WI38 (cell line): ENCODE data around the gene ZNF576.

Experiments used
- H3K4me3 ChIP-seq: 2 replicates; pipeline ENCODE4 v1.5.1; 2011; ENCODE audit warnings: low read depth, mild to moderate bottlenecking, control low read depth, low read length
- TF ChIP-seq, protein P1 (sequence below): IDR thresholded peaks from 2 replicates; pipeline ENCODE4 v1.5.1; 2012; ENCODE audit warnings: low read depth, mild to moderate bottlenecking, control low read depth, low read length

The ZNF576 gene

DNA sequence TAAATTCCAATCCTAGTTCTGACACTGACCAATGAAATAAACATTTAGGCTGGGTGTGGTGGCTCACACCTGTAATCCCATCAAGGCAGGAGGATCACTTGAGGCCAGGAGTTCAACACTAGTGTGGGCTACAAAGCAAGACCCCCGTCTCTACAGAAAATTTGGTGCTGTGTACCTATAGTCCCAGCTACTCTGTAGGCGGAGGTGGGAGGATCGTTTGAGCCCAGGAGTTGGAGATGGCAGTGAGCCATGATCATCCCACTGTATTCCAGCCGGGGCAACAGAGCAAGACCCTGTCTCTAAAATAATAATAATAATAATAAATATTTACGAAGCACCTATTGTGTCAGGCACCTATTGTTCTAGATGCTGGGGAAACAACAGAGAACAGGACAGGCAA lies 7.1 kb upstream of the ZNF576 start:
- no peak overlapping the region for H3K4me3 ChIP-seq
- TF ChIP-seq, protein P1, sequence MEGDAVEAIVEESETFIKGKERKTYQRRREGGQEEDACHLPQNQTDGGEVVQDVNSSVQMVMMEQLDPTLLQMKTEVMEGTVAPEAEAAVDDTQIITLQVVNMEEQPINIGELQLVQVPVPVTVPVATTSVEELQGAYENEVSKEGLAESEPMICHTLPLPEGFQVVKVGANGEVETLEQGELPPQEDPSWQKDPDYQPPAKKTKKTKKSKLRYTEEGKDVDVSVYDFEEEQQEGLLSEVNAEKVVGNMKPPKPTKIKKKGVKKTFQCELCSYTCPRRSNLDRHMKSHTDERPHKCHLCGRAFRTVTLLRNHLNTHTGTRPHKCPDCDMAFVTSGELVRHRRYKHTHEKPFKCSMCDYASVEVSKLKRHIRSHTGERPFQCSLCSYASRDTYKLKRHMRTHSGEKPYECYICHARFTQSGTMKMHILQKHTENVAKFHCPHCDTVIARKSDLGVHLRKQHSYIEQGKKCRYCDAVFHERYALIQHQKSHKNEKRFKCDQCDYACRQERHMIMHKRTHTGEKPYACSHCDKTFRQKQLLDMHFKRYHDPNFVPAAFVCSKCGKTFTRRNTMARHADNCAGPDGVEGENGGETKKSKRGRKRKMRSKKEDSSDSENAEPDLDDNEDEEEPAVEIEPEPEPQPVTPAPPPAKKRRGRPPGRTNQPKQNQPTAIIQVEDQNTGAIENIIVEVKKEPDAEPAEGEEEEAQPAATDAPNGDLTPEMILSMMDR: no peak

DNA sequence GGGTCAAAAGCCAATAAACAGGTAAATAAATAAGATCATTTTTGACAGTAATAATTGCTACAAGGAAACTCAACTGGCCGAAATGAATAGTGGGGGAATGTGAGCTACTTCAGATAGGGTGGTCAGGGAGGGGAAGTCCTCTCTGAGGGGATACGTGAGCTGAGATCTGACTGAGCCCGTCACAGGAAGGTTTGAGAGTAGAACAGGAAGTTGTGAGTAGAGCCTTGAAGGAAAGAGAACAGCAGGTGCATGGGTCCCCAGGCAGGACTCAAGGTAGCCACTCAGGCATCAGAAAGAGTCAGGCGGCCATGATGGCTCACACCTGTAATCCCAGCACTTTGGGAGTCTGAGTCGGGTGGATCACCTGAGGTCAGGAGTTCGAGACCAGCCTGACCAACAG lies 6.7 kb upstream of the ZNF576 start:
- TF ChIP-seq, protein P1: no peak
- H3K4me3 ChIP-seq: no peak overlapping the region

DNA sequence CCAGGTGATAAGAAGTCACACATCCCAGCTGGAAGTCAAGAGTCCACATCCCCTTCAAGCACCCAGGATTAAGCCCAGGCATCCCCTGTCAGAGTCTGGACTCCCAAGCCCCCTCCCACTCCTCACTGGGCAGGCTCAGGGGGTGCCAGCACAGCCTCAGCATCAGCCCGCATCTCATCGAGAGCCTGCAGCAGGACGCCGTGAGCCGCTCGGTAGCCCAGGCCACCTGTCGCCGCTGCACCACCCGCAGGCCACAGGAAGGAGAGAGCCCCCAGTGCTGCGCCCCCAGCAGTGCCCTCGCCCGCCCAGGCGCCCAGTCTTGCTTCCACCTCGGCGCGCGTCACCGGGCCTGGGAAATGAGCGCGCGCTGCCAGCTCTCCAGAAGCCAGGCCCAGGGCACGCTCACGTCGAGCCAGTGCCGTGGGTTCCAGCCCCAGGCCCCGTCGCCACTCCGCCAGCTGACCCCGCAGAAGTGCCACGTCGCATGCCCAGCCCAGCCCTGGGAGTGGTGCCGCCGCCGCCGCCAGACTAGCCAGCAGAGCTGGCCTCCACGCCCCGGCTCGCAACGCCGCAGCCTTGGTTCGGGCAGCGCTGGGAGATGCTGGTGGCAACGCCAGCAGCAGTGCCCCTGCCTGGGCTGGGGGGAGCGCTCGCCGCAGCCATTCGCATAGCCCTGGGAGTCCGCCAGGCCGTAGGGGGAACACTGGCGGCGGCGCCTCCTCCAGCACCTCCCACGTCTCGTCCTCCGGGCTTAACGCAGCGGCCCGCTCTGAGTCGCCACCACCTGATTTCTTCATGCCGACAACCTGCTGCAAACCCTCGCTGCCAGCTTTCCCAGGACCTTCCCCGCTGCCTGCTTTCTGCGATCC lies 4.3 kb upstream of the ZNF576 start:
- TF ChIP-seq, protein P1: no peak
- H3K4me3 ChIP-seq: no peak overlapping the region

DNA sequence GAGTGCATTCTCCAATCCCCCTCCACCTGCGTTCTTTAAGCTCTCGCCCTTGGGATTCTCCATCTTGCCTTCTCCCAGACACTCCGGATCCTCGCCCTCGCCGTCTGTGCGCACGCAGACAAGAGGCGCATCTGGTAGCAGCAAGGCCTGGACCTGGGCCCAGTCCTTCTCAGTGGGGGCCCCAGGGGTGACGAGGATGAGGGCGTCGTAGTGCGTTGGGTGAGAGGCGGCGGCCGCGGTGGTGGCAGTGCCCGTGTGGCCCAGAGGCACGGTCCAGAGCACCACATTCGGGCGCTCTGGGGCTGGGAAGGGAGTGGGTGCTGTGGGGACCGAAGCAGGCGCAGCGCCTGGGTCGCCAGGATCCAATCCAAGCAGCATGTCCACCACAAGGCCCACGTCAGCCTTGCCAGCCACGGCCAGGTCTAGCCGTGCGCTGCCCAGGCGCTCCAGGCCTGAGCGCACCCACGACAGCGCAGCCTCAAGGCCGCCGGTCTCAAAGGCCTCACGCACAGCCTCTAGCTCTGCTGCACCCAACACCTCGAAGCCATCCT lies 3.5 kb upstream of the ZNF576 start:
- no peak overlapping the region for H3K4me3 ChIP-seq
- TF ChIP-seq, protein P1: no peak

DNA sequence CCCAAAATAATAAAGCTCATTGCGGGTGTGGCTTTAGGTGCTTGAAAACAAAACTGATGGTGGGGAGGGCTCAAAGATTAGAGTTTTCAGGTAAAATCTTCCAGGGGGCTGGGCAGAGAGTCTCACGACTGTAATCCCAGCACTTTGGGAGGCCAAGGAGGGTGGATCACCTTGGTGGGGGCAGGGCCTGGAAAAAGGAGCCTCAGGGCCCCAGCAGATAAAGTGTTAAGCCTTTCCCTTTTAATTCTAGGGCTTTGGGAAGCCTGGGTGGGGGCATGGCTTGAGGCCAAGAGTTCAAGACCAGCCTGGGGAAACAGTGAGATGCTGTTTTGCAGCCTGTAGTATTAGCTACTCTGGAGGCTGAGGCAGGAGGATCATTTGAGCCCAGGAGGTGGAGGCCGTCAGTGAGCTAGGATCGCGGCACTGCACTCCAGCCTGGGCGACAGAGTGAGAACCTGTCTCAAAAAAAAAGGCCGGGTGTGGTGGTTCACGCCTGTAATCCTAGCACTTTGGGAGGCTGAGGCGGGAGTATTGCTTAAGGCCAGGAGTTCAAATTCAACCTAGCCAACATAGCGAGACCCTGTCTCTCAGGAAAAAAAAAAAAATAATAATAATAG lies 2.2 kb upstream of the ZNF576 start:
- H3K4me3 ChIP-seq: peak overlapping the region; percentile 71
- TF ChIP-seq, protein P1: no peak

DNA sequence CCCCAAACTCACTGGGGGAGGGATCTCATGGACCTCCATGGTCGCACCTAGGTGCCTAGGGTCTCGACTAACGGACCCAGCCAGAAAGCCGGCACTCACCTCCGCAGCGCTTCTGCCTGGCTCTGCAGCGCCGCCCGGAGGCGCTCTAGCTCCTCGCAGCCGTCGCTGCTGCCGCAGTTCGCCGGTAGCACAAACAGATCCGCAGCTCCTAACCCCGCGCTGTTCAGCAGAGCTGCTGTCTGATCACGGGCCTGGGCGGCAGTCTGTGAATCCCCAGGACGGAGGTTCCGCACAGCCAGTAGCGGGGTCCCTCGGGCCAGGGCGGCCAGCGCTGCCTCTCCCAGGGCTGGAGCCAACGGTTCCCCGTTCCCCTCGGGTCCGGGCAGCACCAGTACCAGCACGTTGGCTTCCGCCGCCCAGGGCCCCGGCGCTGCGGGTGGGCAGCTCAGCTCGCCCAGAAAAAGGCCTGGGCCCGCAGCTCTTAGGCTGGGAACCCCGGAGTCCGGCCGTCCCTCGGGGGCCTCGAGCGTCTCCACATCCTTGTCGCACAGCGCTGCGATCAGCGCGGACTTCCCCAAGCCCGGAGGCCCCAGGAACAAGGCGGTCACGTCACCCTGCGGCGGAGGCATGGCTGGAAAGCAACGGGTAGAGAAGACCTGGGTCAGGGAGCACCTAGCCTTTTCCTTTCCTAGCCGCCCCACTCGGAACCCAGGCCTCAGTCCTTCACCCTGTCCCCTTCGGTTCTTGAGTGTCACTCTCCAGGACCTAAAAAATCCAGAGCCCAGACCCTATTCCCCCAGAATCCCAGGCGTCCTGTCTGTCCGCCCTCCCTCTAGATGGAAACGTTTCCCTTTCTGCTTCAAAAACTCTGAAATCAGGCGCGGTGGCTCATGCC lies 1.4 kb upstream of the ZNF576 start:
- TF ChIP-seq, protein P1: peak; percentile 96

More for the DNA sequence above, 1.4 kb upstream of the ZNF576 start:
- H3K4me3 ChIP-seq: peak overlapping the region; percentile 71
